Activated CD8-positive, alpha-beta memory T cell treated with anti-CD3 and anti-CD28 coated beads, Interleukin-2, amount 50 U/mL, for 48 hours (primary cell): ENCODE measurements around the gene PPP4C.
"Not testable (repeated sequence)": the region's sequence is repeated elsewhere in the genome, so short reads cannot be mapped to it uniquely, and the experiment has no call there.

ENCODE experiments used
- DNase-seq: peaks from one replicate; pipeline ENCODE4 v3.0.0-alpha.2; 2020

PPP4C gene

GRCh38 chr16:30104090-30104489 lies 28.3 kb downstream of the PPP4C start:
- DNase-seq = no peak

DNA sequence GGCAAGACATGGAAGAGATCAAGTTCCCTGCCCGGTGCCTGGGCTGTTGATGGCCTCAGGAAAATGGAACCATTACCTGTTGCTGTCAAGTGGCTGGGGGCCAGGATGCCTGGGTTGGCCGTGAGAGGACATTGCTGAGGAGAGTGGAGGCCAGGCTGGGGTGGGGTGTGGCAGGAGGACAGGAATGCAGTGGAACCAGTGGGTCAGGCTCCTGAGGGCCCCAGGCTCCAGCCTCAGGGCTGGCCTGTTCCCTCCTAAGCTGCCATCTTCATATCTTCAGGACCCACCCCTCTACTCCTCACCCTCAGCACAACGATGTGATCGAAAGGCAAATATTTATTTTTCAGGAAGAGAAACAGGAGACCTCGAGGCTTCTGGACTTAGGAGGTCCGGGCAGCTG lies 28.7 kb downstream of the PPP4C start:
- DNase-seq = no peak

- DNase-seq = no peak
Observed at GRCh38 chr16:30108059-30108850, 32.5 kb downstream of the PPP4C start.

GRCh38 chr16:30110661-30111060 lies 34.9 kb downstream of the PPP4C start:
- no peak for DNase-seq

- DNase-seq = peak; percentile 90
Observed at GRCh38 chr16:30112197-30113030, 36.6 kb downstream of the PPP4C start.

GRCh38 chr16:30113031-30113710 lies 37.4 kb downstream of the PPP4C start, which contains the start of gene GDPD3:
TSS of gene GDPD3 (minus strand) at chr16:30113537. CDS start at chr16:30113478, 59 bp downstream.
- DNase-seq = no peak

DNA sequence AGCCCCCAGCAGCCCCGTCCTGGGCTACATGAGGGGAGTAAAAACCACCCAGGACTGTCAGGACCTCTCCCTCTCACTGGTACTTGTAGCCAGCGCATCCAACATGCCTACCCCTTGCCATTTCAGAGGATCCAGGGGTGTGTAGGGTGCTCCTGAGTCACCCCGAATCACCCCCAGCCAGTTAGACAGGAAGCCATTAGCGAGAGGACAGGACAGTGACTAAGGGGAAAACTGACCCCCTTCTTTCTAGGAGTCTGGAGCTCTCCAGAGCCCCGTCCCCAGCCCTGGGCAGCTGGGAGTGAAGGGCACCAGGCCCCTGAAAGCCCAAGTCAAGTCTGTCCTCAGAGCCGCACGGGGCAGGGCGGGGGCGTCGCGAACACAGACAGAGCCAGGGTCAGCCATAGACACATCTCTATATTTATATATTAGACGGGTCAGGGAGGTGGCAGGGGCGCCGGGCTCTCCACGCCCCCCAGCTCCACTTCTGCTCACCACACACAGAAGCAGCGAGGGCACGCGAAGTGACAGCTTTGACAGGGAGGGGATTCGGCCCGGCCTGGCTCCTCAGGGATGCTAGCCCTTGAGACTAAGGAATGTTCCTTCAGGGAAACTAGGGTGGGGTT lies 38.0 kb downstream of the PPP4C start:
- no peak for DNase-seq

DNA sequence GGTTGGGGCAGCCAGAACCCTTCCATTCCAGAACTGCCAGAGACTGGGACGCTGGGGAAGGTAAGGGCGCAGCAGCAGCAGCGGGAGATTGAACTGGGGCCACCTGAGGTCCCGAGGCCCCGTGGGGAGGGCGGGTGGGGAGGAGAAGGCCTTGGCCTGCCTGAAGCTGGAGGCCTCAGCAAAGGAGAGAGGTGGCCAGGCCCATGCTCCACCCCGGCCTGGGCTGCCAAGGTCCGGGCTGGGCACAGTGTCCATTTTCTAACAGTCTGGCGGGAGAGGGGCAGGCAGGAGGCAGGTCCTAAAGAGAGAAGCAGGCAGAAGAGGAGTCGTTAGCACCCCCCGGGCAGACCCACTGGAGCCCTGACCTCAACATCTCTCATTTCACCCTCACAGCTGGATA lies 38.6 kb downstream of the PPP4C start:
- DNase-seq = no peak

DNA sequence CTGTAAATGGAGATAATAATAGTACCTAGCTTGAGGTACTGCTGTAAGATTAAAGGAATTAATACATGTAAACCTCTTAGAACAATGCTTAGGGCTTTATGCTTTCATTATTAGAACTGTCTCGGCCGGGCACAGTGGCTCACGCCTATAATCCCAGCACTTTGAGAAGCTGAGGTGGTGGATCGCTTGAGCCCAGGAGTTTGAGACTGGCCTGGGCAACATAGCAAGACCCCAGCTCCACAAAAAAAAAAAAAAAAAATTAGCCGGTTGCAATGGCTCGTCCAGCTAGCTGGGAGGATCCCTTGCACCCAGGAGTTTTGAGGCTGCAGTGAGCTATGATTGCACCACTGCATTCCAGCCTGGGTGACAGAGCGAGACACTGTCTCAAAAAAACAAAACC lies 39.0 kb downstream of the PPP4C start:
- not testable (repeated sequence) for DNase-seq

DNA sequence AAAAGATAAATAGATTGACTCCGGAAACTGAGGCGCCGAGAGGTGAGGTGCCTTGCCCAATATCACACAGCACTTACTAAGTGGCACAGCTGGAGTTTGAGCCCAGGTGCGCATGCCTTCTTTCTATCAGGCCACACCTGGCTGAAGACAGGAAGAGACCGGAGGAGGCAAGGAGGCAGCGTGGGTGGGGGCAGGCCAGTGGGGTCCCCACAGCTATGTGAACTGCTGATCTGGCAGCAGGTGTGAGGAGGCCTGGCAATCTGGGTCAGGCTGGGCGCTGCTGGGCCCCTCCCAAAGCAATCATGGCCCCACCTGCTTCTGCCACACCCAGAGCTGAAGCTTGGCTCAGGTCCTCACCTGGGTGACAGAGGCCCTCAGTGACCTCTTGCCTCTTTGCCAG lies 39.4 kb downstream of the PPP4C start:
- no peak for DNase-seq

- DNase-seq = no peak
Observed at GRCh38 chr16:30116291-30117207, 40.8 kb downstream of the PPP4C start.

- no peak for DNase-seq
Observed at GRCh38 chr16:30117768-30118167, 42.0 kb downstream of the PPP4C start.

DNA sequence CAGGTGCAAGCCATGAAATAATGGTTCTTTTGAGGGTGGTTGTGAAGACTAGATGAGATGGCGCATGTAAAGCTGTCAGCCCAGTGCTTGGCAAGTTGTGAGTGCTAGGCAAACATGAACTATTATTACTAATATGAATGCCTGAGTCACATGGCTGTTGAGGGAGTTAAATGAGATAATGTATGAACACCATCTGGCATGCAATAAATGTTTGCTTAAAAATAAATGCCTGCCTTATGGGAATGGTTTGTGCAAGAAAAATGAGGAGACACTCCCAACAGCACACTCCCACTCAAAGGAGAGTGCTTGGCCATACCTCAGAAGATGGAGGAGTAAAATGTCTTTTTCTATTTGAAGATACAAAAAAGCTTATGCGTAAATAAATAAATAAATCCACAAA lies 43.6 kb downstream of the PPP4C start:
- no peak for DNase-seq

- no peak for DNase-seq
Observed at GRCh38 chr16:30120340-30121105, 44.7 kb downstream of the PPP4C start.

- DNase-seq = no peak
Observed at GRCh38 chr16:30121741-30122571, 46.2 kb downstream of the PPP4C start.

DNA sequence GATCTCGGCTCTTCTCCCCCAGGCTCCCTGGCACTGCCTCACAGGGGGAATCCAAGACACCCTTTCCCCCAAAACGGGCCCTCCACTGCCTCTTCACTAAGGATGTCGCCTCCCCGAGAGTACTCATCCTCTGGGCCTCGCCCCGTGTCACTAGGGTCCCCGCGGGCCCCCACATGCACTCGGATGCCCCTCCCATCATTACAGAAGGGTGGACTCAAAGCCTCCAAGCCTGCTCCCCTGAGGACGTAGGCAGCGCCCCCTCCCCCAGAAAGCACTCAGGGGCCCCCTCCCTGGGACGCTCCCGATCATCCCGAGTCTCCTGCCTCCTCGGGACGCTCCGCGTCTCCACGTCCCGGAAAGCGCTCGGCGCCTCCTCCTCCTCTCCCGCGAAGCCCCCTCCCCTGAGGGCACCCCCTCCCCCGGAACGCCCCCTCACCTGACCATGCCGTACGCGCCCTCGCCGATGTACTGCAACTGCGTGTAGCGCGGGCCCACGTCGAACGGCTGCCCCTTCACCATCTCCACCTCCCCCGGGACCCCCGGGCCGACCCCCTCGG lies 46.9 kb downstream of the PPP4C start:
- DNase-seq = peak; percentile 65

GRCh38 chr16:30124985-30125379 lies 49.2 kb downstream of the PPP4C start:
- DNase-seq = no peak

- DNase-seq = not testable (repeated sequence)
Observed at GRCh38 chr16:30125690-30126089, 49.9 kb downstream of the PPP4C start.

GRCh38 chr16:30127993-30128392 lies 52.2 kb downstream of the PPP4C start:
- DNase-seq = no peak
